Kidney epithelial cell (primary cell): ENCODE results near the gene CTBP2. TPM values are rescaled to one million over a fixed set of nuclear protein-coding genes. Genes with fewer than 3 reads are reported as not detected.
"Not testable (repeated sequence)": the region's sequence is repeated elsewhere in the genome, so short reads cannot be mapped to it uniquely, and the experiment has no call there.

ENCODE experiments used
- DNase-seq: peaks from one replicate; pipeline ENCODE4 v3.0.0-alpha.2; 2010; ENCODE audit warnings: low read depth
- H3K27me3 ChIP-seq: 2 replicates; pipeline ENCODE4 v1.6.0; 2011; ENCODE audit warnings: low read length; ENCODE audit not compliant: control insufficient read depth, insufficient read depth
- H3K36me3 ChIP-seq: 2 replicates; pipeline ENCODE4 v1.5.1; 2011; ENCODE audit warnings: low read length; ENCODE audit not compliant: control insufficient read depth, insufficient read depth
- H3K4me3 ChIP-seq: 2 replicates; pipeline ENCODE4 v1.5.1; 2011; ENCODE audit warnings: low read depth, mild to moderate bottlenecking, control low read depth, low read length
- total RNA-seq: library from RNA; depleted of rRNA; stranded (reverse); fragments of >200 nt; gene quantifications from 2 replicates; pipeline ENCODE4 v1.2.3, GENCODE V29; 2015
- TF ChIP-seq, protein P1 (sequence below): IDR thresholded peaks from 2 replicates; pipeline ENCODE4 v1.5.1; 2011; ENCODE audit warnings: mild to moderate bottlenecking, moderate library complexity, low read length, control low read depth, inconsistent platforms; ENCODE audit not compliant: insufficient read depth, poor library complexity, severe bottlenecking

Gene CTBP2
- total RNA-seq, 1 donor from 2014 or later, result 136 TPM

GRCh38 chr10:125060826-125061556, 99.4 kb downstream of the CTBP2 start:
- no peak overlapping the region for H3K4me3 ChIP-seq

DNA sequence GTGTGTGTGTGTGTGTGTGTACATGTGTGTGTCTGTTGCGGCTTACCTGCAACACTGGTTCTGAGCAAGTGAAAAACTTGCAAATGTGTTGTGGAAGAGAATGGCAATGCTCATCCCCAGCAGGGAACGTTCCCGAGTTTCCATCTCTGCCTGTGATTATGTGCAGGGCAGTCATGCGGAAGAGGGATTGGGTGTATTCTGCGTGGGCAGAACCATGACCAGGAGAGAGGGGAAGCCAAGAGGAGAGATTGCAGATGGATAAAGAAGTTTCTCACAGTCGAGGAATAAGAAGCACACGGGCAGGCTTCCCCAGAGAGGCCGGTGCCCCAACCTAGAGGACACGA, 99.9 kb downstream of the CTBP2 start:
- H3K4me3 ChIP-seq, result no peak overlapping the region
- TF ChIP-seq, protein P1, sequence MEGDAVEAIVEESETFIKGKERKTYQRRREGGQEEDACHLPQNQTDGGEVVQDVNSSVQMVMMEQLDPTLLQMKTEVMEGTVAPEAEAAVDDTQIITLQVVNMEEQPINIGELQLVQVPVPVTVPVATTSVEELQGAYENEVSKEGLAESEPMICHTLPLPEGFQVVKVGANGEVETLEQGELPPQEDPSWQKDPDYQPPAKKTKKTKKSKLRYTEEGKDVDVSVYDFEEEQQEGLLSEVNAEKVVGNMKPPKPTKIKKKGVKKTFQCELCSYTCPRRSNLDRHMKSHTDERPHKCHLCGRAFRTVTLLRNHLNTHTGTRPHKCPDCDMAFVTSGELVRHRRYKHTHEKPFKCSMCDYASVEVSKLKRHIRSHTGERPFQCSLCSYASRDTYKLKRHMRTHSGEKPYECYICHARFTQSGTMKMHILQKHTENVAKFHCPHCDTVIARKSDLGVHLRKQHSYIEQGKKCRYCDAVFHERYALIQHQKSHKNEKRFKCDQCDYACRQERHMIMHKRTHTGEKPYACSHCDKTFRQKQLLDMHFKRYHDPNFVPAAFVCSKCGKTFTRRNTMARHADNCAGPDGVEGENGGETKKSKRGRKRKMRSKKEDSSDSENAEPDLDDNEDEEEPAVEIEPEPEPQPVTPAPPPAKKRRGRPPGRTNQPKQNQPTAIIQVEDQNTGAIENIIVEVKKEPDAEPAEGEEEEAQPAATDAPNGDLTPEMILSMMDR, result no peak
- H3K36me3 ChIP-seq, result no peaks in the 10 kb centered on the region
- no peaks in the 10 kb centered on the region for H3K27me3 ChIP-seq
- DNase-seq, result peak; percentile 42

More at GRCh38 chr10:125060826-125061556, 99.4 kb downstream of the CTBP2 start:
- TF ChIP-seq, protein P1, result peak; percentile 90
- Histone ChIP-seq H3K27me3 (no peaks in the 10 kb centered on the region), H3K36me3 (no peaks in the 10 kb centered on the region)
- peak; percentile 59 for DNase-seq

DNA sequence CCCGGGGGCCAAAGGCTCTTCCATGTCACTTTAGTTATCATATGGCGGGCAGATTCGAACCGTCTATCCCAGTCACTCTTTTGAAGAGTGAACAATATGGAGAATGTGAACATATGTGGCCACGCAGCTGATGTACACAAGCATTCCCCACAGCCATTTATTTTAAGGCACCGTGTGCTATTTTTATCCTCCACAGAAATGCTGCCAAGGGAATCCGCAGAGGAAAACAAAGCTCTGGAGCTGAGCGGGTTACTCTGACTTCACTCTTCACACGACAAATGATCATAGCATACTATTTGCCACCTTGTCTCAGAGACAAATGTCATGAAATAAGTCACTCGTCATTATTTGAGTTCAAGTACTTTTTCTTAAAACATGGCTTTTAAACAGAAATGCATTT, 100.3 kb downstream of the CTBP2 start:
- H3K36me3 ChIP-seq, result no peaks in the 10 kb centered on the region
- TF ChIP-seq, protein P1, result no peak
- no peak for DNase-seq
- H3K4me3 ChIP-seq, result no peak overlapping the region
- no peaks in the 10 kb centered on the region for H3K27me3 ChIP-seq

DNA sequence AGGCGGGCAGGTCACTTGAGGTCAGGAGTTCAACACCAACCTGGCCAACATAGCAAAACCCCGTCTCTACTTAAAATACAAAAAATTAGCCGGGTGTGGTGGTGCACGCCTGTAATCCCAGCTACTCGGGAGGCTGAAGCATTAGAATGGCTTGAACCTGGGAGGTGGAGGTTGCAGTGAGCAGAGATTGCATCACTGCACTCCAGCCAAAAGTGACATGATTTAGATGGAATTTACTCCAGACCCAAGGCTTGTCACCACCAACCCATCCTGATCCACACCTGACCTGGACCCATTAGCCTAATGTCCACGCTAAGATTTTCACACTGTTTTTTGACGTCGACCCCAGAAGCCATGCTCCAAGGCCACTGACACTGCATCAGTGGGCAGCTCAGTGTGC, 101.0 kb downstream of the CTBP2 start:
- H3K36me3 ChIP-seq, H3K4me3 ChIP-seq, H3K27me3 ChIP-seq, DNase-seq: not testable (repeated sequence)

DNA sequence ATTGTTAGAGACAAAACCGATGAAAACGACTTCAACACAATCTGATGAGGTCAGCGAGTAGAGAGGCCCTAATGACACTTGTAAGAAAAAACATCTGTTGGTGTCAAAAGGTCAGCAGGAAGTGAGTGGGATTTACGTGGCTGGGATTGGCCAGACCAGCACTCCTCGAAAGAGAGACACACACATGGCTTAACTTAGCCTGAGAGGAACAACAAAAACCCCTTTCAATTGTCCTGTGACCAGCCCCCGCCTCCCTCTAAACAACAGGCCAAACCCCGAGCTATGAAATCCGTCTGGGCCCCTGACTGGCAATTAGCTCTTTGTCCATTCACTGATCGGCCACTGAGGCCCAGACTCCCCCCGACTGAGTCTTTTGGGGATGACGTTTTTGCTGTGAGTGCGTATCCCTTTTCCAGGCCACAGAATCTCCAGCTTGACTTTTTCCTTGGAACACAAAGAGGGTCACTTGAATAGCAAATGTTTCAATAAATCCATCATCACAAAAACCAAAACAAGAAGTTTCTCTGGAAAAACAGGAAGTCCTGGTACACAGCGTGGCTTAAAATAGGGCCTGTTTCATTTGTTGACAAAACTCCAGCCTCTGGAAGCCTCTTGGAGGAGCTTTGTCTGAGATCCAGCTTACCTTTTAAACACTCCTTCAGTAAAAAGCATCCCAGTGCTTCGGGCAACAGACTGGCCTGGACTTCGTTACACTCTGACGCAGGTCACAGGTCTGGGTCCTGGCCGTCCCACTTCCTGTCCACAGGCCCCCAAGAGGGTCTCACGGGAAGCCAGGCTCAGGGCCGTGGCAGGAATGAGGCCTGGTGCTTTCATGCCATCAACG, 103.0 kb downstream of the CTBP2 start:
- H3K36me3 ChIP-seq, result no peaks in the 10 kb centered on the region
- TF ChIP-seq, protein P1, result no peak
- H3K4me3 ChIP-seq, result no peak overlapping the region

More for the DNA sequence above, 103.0 kb downstream of the CTBP2 start:
- H3K27me3 ChIP-seq, result no peaks in the 10 kb centered on the region
- peak; percentile 67 for DNase-seq
